HEK293T (cell line): ENCODE results near the gene NFU1.

ENCODE experiments used
- ARNT ChIP-seq: fragments of 450-650 bp; IDR thresholded peaks from 2 replicates; pipeline ENCODE4 v1.6.1; 2017; ENCODE audit warnings: mild to moderate bottlenecking
- CTBP1 ChIP-seq: fragments of 450-650 bp; IDR thresholded peaks from 2 replicates; pipeline ENCODE4 v1.6.1; 2016; ENCODE audit warnings: borderline replicate concordance
- FOXA1 ChIP-seq: fragments of 450-650 bp; IDR thresholded peaks from 2 replicates; pipeline ENCODE4 v1.6.1; 2016; ENCODE audit warnings: mild to moderate bottlenecking
- FOXM1 ChIP-seq: fragments of 450-650 bp; IDR thresholded peaks from 2 replicates; pipeline ENCODE4 v1.6.1; 2017; ENCODE audit warnings: mild to moderate bottlenecking, borderline replicate concordance
- PKNOX1 ChIP-seq: fragments of 450-650 bp; IDR thresholded peaks from 2 replicates; pipeline ENCODE4 v1.6.1; 2016
- SP1 ChIP-seq: fragments of 450-650 bp; IDR thresholded peaks from 2 replicates; pipeline ENCODE4 v1.6.1; 2017
- SUZ12 ChIP-seq: fragments of 450-650 bp; IDR thresholded peaks from 2 replicates; pipeline ENCODE4 v1.6.1; 2016; ENCODE audit warnings: mild to moderate bottlenecking
- ZNF384 ChIP-seq: fragments of 450-650 bp; IDR thresholded peaks from 2 replicates; pipeline ENCODE4 v1.6.1; 2016

GRCh38 chr2:69470911-69471310 lies 33.7 kb upstream of the NFU1 start:
- TF ChIP-seq SP1 (no peak), FOXM1 (no peak), ARNT (no peak), SUZ12 (no peak), ZNF384 (no peak), CTBP1 (no peak), FOXA1 (no peak), PKNOX1 (no peak)
